Left forelimb (tissue), 1 donor: Measurements from ENCODE around the gene EXOC4.

Source experiments
- DNase-seq: peaks from one replicate; pipeline ENCODE4 v3.0.0-alpha.2; 2018; ENCODE audit warnings: low spot score

EXOC4 gene

DNA sequence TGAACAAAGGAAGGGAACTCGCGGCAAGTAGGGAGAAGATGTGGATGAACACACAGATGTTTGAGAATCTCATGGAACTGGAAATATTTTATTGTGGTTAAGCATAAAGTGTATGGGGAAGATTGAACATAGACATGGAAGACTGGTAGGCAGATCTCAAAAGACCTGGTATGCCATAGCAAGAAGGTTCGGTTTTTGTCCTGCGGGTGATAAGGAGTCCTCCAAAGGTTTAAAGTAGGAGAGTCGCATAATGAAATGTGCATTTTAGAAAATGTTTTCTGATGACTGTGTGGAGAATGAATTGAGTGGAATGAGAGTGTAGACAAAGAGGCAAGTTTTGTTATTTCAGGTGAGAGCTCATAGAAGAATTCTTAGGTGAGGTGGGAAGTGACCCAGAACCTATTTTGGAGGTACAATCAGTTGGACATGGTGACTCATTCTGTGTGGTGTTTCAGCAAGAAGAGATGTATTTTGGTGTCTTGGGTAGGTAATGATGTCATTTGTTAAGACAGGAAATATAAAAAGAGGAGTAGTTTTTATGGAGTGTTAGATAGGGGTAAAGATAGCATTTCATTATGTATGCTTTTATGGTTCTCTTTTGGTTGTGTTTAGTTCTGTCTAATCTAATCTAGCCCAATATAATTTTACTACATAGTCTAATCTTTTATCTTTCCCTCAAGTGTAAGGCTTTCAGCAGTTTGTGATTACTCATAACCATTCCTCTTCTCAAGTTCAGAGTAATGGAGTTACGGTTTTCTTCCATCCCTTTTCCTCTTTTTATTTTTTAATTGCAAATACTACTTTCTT is 239.2 kb downstream of the EXOC4 start:
- DNase-seq, result no peak

- no peak for DNase-seq
These were observed 244.2 kb downstream of the EXOC4 start for GRCh38 chr7:133497061-133497460.

GRCh38 chr7:133501771-133502170 is 248.9 kb downstream of the EXOC4 start:
- no peak for DNase-seq

- no peak for DNase-seq
These were observed 249.6 kb downstream of the EXOC4 start for GRCh38 chr7:133502498-133502897.

- no peak for DNase-seq
These were observed 250.1 kb downstream of the EXOC4 start for GRCh38 chr7:133502972-133503371.

GRCh38 chr7:133504825-133505224 is 251.9 kb downstream of the EXOC4 start:
- no peak for DNase-seq

- no peak for DNase-seq
These were observed 256.9 kb downstream of the EXOC4 start for GRCh38 chr7:133509822-133510221.

GRCh38 chr7:133510326-133511055 is 257.6 kb downstream of the EXOC4 start:
- DNase-seq, result no peak

DNA sequence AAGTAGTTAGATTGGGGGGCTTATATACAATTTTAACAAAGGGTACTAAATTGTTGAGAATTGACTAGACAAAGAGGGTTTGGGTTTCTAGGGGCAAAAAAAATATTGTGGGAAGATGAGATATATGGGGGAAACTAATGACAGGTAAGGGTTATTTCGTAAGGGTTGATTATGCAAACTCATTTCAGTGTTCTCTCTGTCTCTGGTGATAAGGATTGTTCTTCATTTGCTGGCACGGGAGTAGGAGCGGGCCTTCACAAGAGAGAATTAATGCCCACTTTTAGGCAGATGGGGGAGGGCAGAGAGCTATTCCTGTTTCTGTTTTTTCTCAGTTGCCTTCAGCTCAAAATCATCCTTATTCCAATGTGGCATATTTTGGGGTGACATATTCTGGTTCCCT is 258.4 kb downstream of the EXOC4 start:
- no peak for DNase-seq

DNA sequence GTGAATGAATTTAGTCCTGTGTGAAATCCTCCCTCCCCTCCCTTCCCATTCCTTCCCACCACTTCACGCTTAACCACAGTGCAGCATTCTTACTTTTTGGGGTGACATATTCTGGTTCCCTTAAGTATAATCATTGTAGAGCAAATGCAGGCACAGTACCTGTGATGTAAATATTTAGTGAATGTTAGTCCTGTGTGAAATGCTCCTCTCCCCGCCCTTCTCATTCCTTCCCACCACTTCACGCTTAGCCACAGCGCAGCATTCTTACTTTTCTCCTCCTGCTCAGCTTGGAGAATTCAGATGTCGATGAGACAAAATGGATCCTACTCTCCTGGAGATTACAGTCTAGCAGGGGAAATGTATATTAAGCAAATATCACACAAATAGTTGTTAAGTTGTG is 258.8 kb downstream of the EXOC4 start:
- DNase-seq, result no peak

- DNase-seq, result no peak
These were observed 259.7 kb downstream of the EXOC4 start for GRCh38 chr7:133512560-133512959.

DNA sequence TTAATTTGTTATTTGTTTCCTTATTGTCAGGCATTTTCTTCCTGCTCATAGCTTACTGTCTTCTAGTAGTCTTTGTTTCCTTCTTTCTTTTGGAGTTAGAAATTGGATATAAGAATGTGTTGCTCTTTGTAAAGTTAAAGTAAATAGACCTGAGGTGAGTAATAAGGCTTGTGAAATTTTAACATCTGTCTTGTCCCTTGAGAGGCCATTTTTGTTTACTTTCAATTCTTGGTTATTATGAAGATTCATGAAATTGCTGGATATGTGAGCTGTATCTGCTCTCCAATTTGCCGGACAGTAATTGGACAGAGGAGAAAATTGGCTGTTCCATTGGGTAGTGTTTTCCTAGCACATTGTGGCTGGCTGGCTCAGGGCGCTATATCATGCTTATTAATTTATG is 260.7 kb downstream of the EXOC4 start:
- DNase-seq, result no peak

DNA sequence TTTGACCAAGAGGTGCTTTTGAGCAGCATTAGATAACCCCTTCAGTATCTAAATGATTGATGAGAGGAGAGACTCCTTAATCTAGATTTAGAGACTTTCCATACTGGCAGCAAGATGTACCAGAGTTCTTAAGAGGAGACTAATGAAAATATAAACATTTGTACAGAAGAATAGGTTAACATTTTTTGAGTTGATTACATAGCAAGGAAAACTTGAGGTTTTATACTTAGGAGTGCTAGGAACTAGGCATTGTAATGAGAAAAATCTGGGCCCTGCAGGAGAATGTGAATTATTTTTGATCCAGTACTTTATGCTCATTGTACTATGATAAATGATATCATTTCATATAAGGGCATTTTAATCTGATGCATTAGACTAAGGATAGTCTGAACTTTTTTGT is 261.7 kb downstream of the EXOC4 start:
- no peak for DNase-seq

DNA sequence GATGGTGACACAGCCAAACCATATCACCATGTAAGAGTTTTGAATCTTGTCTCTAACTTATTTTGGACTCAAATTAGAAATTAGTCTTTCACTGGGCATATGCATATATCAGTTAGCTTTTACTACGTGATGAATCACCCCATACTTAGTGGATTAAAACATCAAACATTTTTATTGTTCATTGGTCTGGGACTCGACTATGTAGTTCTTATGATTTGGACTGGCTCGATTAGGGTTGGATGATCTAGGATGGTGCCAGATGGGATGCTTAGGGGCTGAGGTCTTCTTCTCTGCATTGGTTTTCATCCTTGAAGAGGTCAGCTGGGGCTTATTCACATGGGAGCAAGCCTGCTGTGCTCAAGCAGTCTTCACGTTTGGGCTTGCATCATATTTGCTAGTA is 264.9 kb downstream of the EXOC4 start:
- DNase-seq, result no peak

DNA sequence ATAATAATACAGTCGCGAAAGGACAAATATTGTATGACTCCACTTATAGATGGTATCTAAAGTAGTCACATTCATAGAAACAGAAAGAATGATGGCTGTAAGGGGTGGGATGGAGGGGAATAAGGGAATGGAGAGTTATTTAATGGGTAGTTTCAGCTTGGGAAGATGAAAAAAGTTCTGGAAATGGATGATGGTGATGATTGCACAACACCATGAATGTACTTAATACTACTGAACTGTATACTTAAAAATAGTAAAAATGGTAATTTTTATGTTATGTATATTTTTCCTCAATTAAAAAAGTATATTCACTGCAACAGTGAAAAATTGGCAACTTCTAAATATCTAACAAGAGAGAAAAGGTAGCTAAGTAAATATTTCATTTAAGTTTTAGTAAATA is 265.8 kb downstream of the EXOC4 start:
- DNase-seq, result no peak

GRCh38 chr7:133520248-133520647 is 267.4 kb downstream of the EXOC4 start:
- no peak for DNase-seq

DNA sequence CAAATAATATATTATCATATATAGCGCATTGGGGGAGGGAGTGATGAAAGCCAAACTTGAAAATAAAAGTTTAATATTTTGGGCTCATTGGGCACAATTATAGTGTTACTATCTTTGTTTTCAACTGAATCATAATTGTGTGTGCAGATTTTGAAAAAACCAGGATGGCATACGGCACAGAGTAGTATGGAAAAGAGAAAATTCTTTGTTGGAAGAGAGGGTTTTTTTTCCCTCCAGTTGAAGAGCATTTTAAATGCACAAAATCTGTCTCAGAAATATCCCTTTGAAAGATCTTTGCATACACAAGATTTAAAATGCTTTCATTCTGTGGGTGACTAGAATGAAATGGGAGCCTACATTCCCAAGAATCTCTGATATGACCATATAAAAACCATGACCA is 269.6 kb downstream of the EXOC4 start:
- DNase-seq, result no peak

DNA sequence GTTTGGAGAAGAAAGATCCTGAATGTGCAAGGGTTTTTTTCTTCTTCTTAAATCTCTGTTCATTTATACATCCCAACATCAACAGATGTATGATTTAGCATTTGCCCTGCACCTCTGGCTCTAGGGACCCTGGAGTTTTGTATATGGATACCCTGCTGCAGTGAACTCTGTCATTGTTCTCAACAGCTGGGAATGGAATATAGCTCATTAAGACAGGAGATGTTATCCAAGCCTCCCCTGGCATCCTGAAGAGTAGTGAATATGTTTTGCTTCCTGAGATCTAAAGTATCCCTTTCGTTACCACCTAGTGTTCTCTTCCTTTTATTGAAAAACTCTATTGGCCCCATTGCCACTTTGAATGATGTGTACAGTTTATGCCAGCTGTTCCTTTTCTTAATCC is 275.9 kb downstream of the EXOC4 start:
- DNase-seq, result no peak

DNA sequence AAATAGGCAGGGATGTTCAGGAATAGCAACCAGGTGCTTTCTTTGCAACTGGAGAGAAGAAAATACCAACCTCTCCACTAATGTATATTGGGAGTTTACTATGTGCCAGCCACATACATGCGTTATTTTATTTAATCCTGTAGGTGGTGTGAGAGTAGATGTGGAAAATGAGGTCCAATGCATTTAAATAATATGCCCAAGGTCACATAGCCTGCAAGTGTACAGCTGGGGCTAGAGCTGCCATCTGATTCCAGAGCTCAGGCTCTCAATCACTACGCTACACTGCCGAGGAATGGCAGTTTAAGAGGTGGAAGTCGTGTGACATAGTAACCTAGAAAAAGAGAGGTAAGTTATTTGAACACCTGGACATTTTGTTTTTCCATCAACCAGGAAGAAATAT is 277.0 kb downstream of the EXOC4 start:
- DNase-seq, result no peak

- DNase-seq, result no peak
These were observed 277.8 kb downstream of the EXOC4 start for GRCh38 chr7:133530682-133531081.

DNA sequence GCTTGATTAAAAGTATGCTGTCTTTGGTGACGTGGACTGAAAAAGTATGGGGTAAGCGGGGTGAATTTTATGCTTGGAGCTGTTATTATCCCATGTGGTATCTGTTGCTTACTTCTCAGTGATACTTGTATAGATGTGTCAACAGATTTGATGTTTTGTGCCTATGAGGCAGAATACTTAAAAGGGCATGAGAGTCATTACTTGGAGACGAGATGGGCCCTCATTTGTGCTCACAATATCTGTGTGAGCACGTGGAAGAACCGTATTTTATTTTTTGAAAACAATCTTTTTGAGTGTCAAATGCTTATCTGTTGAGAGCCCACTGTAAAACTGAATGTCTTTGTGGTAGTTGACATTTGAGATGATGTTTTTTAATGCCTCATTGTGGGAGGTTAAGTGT is 281.9 kb downstream of the EXOC4 start:
- no peak for DNase-seq

GRCh38 chr7:133535308-133535707 is 282.4 kb downstream of the EXOC4 start:
- DNase-seq, result no peak

- no peak for DNase-seq
These were observed 283.6 kb downstream of the EXOC4 start for GRCh38 chr7:133536450-133536849.

- DNase-seq, result no peak
These were observed 286.1 kb downstream of the EXOC4 start for GRCh38 chr7:133539016-133539415.
